Astrocyte of the spinal cord (primary cell): Measurements from ENCODE around the gene SPC24.
"Not testable (repeated sequence)": the region's sequence is repeated elsewhere in the genome, so short reads cannot be mapped to it uniquely, and the experiment has no call there.

Experiments
- DNase-seq: peaks from one replicate; pipeline ENCODE4 v3.0.0; 2011; ENCODE audit warnings: low read depth, low spot score
- H3K4me3 ChIP-seq: 2 replicates; pipeline ENCODE4 v1.5.1; 2011; ENCODE audit warnings: low read depth, mild to moderate bottlenecking, low read length, moderate library complexity
- CTCF ChIP-seq: IDR thresholded peaks from 2 replicates; pipeline ENCODE4 v1.5.1; 2012; ENCODE audit warnings: low read depth, mild to moderate bottlenecking, low read length, inconsistent platforms
- in situ Hi-C: cut with HindIII; loops from 2 replicates; pipeline ENCODE4 v1.10.0; 2017; ENCODE audit warnings: low sequenced_read_pairs

Gene SPC24

DNA sequence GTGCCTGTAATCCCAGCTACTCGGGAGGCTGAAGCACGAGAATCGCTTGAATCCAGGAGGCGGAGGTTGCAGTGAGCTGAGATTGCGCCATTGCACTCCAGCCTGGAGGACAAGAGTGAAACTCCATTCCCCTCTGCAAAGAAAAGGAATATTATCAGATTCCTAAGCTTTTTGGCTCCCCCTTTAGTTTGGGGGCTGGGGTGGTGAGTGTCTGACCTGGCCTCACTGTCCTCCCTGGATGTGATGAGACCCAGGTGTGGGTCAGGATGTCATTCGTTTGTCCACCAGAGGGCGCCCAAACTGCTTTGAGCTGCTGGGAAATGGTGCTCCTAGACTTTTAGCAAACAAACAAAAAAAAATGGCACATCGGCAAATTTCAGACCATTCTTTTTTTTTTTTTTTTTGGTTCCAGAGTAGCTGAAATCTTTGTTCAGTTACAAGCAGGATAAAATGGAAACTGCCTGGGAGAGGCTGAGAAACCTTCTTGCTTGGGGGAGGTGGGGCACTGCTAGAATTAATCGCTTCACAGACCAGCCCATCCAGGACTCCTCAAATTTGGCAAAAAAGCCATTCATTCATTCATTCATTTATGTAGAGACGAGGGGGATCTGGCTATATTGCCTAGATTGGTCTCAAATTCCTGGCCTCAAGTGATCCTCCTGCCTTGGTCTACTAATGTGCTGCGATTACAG lies 29.4 kb downstream of the SPC24 start:
- no peak overlapping the region for H3K4me3 ChIP-seq

DNA sequence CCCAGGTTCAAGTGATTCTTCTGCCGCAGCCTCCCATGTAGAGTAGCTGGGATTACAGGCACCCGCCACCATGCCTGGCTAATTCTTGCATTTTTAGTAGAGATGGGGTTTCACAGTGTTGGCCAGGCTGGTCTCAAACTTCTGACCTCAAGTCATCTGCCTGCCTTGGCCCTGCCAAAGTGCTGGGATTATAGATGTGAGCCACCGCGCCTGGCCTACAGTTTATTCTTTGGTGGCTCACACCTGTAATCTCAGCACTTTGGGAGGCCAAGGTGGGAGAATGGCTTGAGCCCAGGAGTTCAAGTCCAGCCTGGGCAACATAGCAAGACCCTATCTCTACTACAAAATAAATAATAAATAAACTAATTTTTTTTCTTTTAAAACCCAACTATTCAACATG lies 31.4 kb downstream of the SPC24 start:
- H3K4me3 ChIP-seq, DNase-seq, in situ Hi-C loops: not testable (repeated sequence)

More for the DNA sequence above, 29.4 kb downstream of the SPC24 start:
- peak; percentile 56 for DNase-seq
- in situ Hi-C loops: no loop called here
- TF ChIP-seq CTCF: peak; percentile 83

DNA sequence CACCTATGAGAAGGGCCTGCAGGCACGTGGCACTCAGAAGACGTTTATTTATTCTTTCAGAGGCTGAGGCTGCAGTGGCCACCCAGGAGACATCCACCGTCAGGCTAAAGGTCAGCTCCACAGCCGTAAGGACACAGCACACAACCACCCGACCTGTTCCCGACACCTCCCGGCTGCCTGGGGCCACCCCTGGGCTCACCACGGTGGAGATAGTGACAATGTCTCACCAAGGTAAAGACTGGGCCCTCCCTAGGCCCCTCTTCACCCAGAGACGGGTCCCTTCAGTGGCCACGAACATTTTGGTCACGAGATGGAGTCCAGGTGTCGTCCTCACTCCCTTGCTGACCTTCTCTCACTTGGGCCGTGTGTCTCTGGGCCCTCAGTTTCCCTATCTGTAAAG lies 32.5 kb downstream of the SPC24 start:
- no peak for TF ChIP-seq CTCF
- DNase-seq: no peak
- in situ Hi-C loops: no loop called here
- H3K4me3 ChIP-seq: no peak overlapping the region

GRCh38 chr19:11121963-11122362 lies 33.6 kb downstream of the SPC24 start:
- DNase-seq, H3K4me3 ChIP-seq, in situ Hi-C loops: not testable (repeated sequence)

- no peak for TF ChIP-seq CTCF
- in situ Hi-C loops: no loop called here
- DNase-seq: no peak
- H3K4me3 ChIP-seq: no peak overlapping the region
Observed at GRCh38 chr19:11116507-11116906, 39.1 kb downstream of the SPC24 start.

- H3K4me3 ChIP-seq: no peak overlapping the region
- no peak for TF ChIP-seq CTCF
- no peak for DNase-seq
- in situ Hi-C loops: no loop called here
Observed at GRCh38 chr19:11115895-11116446, 39.6 kb downstream of the SPC24 start.

DNA sequence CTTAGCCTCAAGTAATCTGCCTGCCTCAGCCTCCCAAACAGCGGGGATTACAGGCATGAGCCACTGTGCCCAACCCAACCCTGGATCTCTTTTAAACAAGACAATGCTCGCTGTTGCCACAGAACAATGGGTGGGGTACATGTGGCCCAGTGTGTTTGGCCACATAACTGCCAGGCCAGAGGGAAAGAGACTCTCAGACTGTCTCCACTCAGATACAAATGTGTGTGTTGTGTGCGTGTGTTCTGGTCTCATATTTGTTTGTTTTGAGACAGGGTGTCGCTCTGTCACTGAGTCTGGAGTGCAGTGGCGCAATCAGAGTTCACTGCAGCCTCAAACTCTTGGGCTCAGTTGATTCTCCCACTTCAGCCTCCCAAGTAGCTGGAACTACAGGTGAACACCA lies 40.5 kb downstream of the SPC24 start:
- no peak overlapping the region for H3K4me3 ChIP-seq
- in situ Hi-C loops: no loop called here
- TF ChIP-seq CTCF: no peak
- no peak for DNase-seq
